Activated T-helper 2 cell treated with anti-CD3 and anti-CD28 coated beads, Interferon-gamma antibody, Interleukin-2, Interleukin-4, amounts not matched to agents 10 μg/mL and 5 μg/mL and 100 μg/mL, durations not matched to agents 14 hours and 24 hours and 36 hours (primary cell): Measurements from ENCODE around the gene PYCR2. TPM values are rescaled to one million over a fixed set of nuclear protein-coding genes. Genes with fewer than 3 reads are reported as not detected.
A peak's percentile ranks its signal among the peaks of the same experiment; 100 is the strongest.
"Not testable (repeated sequence)": the region's sequence is repeated elsewhere in the genome, so short reads cannot be mapped to it uniquely, and the experiment has no call there.

ENCODE experiments used
- DNase-seq: peaks from one replicate; pipeline ENCODE4 v3.0.0; 2021; ENCODE audit warnings: low spot score
- H3K27ac Mint-ChIP-seq: one replicate; pipeline ENCODE4 v1.8.0; 2021; ENCODE audit warnings: mixed read lengths
- H3K27me3 Mint-ChIP-seq: one replicate; pipeline ENCODE4 v1.8.0; 2021; ENCODE audit warnings: low read depth, mixed read lengths
- H3K36me3 Mint-ChIP-seq: one replicate; pipeline ENCODE4 v1.8.0; 2021; ENCODE audit warnings: low read depth, mixed read lengths
- H3K4me1 Mint-ChIP-seq: one replicate; pipeline ENCODE4 v1.8.0; 2021; ENCODE audit warnings: low read depth, mixed read lengths
- H3K4me3 Mint-ChIP-seq: one replicate; pipeline ENCODE4 v1.8.0; 2021; ENCODE audit warnings: low read depth, mild to moderate bottlenecking, moderate library complexity, mixed read lengths
- H3K9me3 Mint-ChIP-seq: one replicate; pipeline ENCODE4 v1.8.0; 2021; ENCODE audit warnings: mixed read lengths
- intact Hi-C: fragments of 100-400 bp; cut with micrococcal nuclease; formaldehyde crosslinking; loops from one replicate; pipeline ENCODE4 v1.15.1; 2023
- total RNA-seq: library from RNA; stranded (reverse); gene quantifications from 2 replicates; pipeline ENCODE4 v1.2.3, GENCODE V29; 2022

The PYCR2 gene
- total RNA-seq, 1 donor from 2014 or later, result 121 TPM

DNA sequence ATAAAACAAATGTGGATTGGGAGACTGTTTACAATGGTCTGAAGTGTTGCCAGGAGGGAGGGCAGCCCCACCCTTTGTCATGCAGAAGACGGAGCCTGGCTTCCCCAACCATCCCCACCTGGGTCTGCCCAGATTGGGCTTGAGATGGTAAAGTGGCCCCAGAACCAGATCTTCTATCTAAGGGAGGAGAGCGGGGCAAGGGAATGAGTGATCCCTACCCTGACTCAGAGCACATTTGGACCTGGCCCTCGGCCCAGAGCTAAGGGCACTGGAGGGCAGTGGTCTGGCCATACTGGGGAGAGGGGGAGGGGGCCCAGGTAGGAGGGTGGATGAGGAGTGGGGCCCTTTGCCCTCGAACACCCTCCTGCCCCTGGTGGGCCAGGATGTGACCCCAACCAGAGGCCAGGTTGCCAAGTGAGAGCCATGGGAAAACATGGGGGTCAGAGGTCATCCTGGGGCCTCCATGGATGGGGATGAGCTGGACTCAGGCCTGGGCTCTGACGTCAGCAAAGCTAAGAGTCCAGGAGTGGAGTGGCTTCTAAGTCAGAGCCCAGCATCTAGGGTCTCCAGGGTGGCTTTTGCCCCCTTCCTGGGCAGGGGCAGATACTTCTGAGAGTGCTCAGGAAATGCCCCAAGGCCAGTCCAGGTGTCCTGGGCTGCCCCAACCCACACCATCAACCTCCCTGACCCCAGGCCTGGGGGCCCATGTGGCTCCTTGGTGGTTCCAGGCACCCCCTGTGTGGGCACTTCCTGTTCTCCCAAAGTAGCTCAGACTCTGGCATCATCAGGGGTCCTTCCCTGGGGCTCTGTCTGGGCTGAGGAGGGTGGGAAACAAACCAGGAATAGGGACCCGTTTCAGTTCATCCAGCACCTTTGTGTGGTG is 33.5 kb downstream of the PYCR2 start:
- H3K9me3 Mint-ChIP-seq, result no peaks in the 10 kb centered on the region
- H3K27ac Mint-ChIP-seq, result no peak overlapping the region
- intact Hi-C loops, result no loop called here
- H3K27me3 Mint-ChIP-seq, result peaks cover 18% of the 10 kb centered on the region
- no peak for DNase-seq
- H3K4me1 Mint-ChIP-seq, result peaks cover 2% of the 10 kb centered on the region
- no peaks in the 10 kb centered on the region for H3K36me3 Mint-ChIP-seq
- no peak overlapping the region for H3K4me3 Mint-ChIP-seq

DNA sequence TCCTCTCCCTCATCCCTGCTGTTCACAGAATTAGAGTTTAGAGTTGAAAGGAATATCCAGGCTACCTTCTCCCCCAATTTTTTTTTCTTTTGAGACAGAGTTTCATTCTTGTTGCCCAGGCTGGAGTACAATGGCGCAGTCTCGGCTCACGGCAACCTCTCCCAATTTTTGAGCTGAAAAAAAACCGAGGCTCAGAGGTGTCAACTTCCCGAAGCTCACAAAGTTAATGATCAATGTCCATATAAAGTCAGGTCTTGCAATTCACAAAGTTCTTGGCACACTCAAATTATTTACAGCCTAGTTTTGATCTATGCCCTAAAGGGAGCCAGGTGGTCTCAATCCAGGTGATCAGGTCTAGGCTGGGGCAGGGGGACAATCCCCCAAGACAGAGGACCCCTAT is 34.3 kb downstream of the PYCR2 start:
- Mint-ChIP-seq H3K4me1 (peaks cover 2% of the 10 kb centered on the region), H3K27me3 (peaks cover 18% of the 10 kb centered on the region), H3K36me3 (no peaks in the 10 kb centered on the region), H3K27ac (no peak overlapping the region), H3K4me3 (no peak overlapping the region), H3K9me3 (no peaks in the 10 kb centered on the region)
- intact Hi-C loops, result no loop called here
- no peak for DNase-seq

DNA sequence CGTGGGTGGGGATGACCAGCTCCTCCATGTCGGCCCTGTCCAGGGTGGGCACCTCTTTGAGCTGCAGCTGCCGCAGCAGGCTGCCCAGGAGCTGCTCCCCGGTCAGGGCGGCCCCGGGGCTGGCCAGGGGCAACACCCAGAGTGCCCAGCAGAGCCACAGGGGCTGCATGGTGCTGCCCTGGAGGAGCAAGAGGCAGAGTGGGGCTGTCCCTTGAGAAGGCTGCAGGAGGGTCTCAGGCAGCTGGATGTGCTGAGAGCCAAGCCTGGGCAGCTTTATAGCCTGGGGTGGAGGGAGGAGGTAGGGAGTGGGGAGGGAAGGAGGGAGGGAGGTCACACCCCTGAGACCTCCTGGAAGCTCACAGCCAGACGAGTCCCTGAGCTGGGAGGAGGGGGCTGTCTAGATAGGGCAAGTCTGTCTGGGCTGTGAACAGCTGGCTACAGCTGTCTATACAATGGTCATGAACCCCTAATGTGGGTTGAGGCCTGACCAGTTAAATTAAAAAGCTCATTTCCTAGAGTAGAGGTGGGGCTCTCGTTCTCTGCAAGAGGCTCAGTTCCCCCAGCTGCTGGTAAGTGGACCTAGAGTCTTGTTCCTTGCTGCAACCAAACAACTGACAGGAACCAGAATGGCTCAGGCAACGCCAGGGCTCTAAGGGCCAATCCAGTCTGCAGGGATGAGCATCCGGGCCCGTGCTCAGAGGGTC is 35.0 kb downstream of the PYCR2 start, which contains the start of gene LEFTY1:
TSS of gene LEFTY1 (minus strand) at position 249 of the 704 bp plus-strand sequence. CDS start at position 169, 80 bp downstream.
- no peak for DNase-seq
- no peaks in the 10 kb centered on the region for H3K9me3 Mint-ChIP-seq
- intact Hi-C loops, result no loop called here
- peaks cover 2% of the 10 kb centered on the region for H3K4me1 Mint-ChIP-seq
- H3K4me3 Mint-ChIP-seq, result no peak within 1 kb of the TSS
- peaks cover 17% of the 10 kb centered on the region for H3K27me3 Mint-ChIP-seq
- no peak within 1 kb of the TSS for H3K27ac Mint-ChIP-seq
- no peaks in the 10 kb centered on the region for H3K36me3 Mint-ChIP-seq

DNA sequence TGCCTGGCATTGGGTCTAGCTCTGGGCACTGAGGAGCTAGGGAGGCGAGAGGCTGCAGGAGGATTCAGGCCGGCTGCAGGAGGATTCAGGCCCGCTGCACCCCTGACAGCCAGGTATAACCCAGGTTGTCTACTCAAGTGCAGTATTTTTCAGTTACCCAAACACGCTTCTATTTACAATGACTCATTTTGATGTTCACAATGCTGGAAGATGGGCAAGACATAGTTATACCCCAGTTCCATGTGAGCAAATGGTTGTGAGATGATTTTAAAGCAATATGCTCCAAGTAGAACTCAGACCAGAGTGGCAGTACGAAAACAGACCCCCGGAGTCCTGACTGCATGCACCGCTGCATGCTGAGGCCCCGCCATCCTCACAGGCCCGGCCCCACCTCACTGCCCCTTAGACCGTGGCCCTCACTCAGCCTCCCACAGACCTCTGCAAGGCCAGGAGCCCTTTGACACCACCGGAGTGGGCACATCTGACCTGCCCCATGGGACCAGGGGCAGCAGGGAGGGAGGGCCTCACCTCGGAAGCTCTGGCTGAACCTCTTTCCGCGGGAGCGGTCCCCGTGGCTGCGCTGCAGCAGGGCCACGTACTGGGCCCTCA is 35.7 kb downstream of the PYCR2 start:
- no peaks in the 10 kb centered on the region for H3K36me3 Mint-ChIP-seq
- peaks cover 6% of the 10 kb centered on the region for H3K4me1 Mint-ChIP-seq
- intact Hi-C loops, result no loop called here
- H3K27ac Mint-ChIP-seq, result no peak overlapping the region
- no peak overlapping the region for H3K4me3 Mint-ChIP-seq
- H3K9me3 Mint-ChIP-seq, result no peaks in the 10 kb centered on the region
- DNase-seq, result no peak
- peaks cover 17% of the 10 kb centered on the region for H3K27me3 Mint-ChIP-seq

DNA sequence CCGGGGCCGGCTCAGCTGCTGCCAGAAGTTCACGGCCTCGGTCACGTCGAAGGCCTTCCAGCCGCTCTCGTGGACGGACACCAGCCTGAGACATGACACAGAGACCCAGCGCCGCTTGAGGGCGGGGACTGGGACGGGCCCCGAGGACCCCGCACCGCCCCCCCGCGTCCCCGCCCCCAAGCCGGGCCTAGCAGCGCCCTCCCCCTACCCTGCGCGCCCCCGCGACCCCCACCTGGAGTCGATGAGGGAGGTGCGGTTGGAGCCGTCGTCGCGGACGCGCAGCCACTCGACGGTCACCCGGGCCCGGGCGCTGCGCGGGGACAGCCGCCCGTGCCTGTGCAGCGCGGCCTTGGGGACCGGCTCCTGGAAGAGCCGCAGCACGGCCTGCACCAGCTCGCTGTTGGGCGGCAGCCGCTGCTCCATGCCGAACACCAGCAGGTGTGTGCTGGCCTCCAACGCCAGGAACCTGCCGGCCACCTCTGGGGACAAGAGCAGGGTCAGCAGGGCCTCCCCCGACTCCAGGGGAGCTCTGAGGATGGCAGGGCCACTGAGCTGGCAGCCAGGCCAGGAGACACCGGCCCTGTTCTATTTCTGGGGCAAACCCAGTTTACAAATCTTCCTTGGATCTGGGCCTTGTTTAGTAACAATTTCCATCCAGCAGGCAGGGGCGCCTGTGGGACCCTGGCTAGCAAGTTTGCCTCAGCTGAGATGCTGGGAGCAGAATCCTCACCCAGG is 36.3 kb downstream of the PYCR2 start:
- H3K4me1 Mint-ChIP-seq, intact Hi-C loops, H3K4me3 Mint-ChIP-seq, DNase-seq, H3K9me3 Mint-ChIP-seq, H3K36me3 Mint-ChIP-seq, H3K27ac Mint-ChIP-seq: not testable (repeated sequence)
- peaks cover 20% of the 10 kb centered on the region for H3K27me3 Mint-ChIP-seq

DNA sequence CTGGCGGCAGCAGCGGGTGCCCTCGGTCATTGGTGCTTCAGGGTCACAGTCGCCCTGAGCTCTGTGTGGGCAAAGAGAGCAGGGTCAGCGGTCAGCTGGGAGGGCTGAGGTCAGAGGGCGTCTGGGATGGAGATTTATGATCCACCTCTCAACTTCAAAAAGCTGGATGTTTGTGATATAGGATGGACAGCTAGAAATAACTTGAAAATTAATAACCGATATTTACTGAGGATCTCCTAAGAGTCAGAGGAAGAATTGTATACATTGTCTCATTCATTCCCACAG is 37.1 kb downstream of the PYCR2 start:
- peaks cover 10% of the 10 kb centered on the region for H3K4me1 Mint-ChIP-seq
- H3K27ac Mint-ChIP-seq, result no peak overlapping the region
- peaks cover 20% of the 10 kb centered on the region for H3K27me3 Mint-ChIP-seq
- H3K36me3 Mint-ChIP-seq, result no peaks in the 10 kb centered on the region
- no peak overlapping the region for H3K4me3 Mint-ChIP-seq
- intact Hi-C loops, result no loop called here
- H3K9me3 Mint-ChIP-seq, result no peaks in the 10 kb centered on the region
- DNase-seq, result no peak

DNA sequence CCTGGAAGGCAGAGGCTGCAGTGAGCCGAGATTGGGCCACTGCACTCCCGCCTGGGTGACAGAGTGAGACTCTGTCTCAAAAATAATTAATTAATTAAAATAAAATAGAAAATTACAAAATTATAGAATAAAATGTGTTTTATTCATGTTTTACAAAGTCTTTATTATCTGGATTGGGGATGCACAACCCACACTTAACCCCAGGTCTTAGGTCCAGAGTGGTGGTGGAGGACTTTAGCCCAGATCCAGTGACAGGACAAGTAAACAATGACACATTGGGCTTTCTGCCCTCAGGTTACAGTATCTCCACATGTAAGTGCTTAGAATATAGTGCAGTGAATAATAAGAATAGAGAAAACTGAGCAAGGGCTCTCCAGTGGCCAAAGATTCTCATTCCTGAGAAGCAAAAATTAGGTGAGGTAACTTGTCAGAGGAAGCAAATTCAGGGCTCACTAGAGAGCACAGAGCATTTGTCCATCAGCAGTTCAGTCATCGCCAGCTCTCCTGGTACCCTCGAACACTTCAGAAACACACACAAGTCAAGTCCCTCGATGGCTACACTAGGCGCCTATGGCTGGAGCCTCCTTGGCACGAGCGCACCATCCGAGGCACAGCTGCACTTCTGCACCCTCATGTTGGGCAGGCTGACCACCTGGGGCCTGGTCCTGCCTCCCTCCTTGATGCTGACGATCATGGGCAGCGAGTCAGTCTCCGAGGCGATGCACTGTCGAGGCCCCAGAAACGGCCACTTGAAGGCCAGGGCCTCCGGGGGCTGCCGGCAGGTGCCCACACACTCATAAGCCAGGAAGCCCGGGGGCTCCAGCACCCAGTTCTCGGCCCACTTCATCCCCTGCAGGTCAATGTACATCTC is 37.7 kb downstream of the PYCR2 start:
- H3K27me3 Mint-ChIP-seq, result peaks cover 20% of the 10 kb centered on the region
- no peak overlapping the region for H3K27ac Mint-ChIP-seq
- H3K4me1 Mint-ChIP-seq, result peaks cover 11% of the 10 kb centered on the region
- no peak overlapping the region for H3K4me3 Mint-ChIP-seq
- no peak for DNase-seq
- H3K9me3 Mint-ChIP-seq, result no peaks in the 10 kb centered on the region
- H3K36me3 Mint-ChIP-seq, result no peaks in the 10 kb centered on the region
- intact Hi-C loops, result no loop called here

DNA sequence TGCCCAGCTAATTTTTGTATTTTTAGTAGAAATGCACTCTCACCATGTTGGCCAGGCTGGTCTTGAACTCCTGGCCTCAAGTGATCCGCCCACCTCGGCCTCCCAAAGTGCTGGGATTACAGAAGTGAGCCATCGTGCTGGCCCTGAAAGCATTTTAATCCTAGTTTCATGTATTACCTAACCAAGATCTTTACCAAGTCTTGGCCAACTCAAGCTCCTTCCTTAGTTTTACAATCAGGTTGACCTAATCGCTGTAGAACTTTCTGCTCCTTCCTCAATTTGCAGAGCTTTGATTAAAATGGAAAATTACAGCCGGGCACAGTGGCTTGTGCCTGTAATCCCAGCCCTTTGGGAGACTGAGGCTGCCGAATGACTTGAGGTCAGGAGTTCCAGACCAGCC is 38.7 kb downstream of the PYCR2 start:
- H3K9me3 Mint-ChIP-seq, result no peaks in the 10 kb centered on the region
- intact Hi-C loops, result no loop called here
- H3K36me3 Mint-ChIP-seq, result no peaks in the 10 kb centered on the region
- H3K4me1 Mint-ChIP-seq, result peaks cover 19% of the 10 kb centered on the region
- H3K4me3 Mint-ChIP-seq, result no peak overlapping the region
- H3K27ac Mint-ChIP-seq, result no peak overlapping the region
- peaks cover 18% of the 10 kb centered on the region for H3K27me3 Mint-ChIP-seq
- no peak for DNase-seq

DNA sequence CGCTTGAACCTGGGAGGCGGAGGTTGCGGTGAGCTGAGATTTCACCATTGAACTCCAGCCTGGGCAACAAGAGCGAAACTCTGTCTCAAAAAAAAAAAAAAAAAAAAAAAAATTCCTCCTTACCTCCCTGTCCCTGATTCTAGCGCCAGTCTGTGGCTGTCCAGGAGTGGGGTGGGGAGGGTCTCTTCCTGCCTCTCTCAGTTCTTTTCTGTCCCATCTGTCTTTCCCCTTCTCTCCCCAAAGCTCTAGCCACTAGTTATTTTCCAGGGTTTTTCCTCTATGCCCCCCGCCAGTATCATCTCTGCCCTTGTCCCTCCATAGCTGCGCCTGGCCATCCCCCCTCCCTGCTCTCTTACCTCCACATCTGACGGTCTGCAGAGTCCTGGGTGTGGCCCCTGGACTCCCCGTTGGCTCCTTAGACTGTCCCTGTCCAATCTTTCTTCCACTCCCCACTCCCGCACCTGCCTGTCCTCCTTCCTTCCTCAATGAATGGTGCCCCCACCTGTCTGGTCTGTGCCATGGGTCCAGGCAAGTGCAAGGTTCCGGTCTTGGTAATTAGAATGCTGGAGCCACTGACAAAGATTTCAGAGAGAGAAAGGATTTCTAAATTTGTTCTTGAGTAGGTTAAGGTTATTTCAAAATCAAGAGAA is 40.3 kb downstream of the PYCR2 start:
- no peaks in the 10 kb centered on the region for H3K36me3 Mint-ChIP-seq
- H3K27ac Mint-ChIP-seq, result no peak overlapping the region
- DNase-seq, result no peak
- H3K4me1 Mint-ChIP-seq, result peaks cover 34% of the 10 kb centered on the region
- H3K9me3 Mint-ChIP-seq, result no peaks in the 10 kb centered on the region
- peaks cover 18% of the 10 kb centered on the region for H3K27me3 Mint-ChIP-seq
- H3K4me3 Mint-ChIP-seq, result peak overlapping the region; percentile 84
- intact Hi-C loops, result loop anchor here (2.0 to 5.0 kb wide), 2 partner anchors 41 to 114 kb away; partner anchors contain the start of genes PYCR2 and SDE2

DNA sequence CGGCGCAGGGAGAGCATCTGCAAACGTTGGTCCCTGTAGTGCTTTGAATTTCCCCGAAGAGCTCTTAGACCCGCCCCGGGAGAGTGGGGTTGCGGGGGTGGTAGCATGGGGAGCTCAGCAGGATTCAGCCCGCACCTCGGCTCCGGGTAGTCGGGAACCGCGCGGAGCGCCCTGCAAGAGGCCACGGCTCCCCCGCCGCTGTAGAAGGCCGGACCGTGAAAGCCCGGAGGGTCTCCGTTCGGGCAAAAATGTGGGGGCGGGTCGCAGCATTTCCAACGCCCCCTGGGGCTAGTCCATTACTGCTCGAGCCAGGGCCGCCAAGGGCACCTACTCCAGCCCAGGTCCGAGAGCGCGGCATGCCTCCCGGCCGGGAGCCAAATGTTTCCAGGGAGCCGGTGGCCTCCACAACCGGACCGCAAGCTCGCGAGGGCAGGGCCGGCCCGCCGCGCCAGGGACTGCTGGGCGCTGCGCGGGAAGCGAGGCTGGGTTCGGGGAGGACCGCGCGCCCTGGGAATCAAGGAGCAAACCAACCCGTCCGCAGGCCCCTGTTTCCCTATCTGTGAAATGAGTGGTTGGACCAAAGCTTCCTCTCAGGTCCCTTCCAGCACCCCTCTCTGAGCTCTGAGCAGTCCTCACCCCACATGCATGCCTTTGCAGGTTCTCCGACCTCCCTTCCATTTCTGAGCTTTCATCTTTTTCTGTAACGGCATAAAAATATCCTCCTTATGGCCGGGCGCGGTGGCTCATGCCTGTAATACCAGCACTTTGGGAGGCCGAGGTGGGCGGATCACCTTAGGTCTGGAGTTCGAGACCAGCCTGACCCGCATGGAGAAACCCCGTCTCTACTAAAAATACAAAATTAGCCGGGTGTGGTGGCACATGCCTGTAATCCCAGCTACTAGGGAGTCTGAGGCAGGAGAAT is 41.1 kb downstream of the PYCR2 start:
- peak overlapping the region; percentile 84 for H3K4me3 Mint-ChIP-seq

More for the DNA sequence above, 41.1 kb downstream of the PYCR2 start:
- H3K4me1 Mint-ChIP-seq, result peaks cover 38% of the 10 kb centered on the region
- intact Hi-C loops, result loop anchor here (1.0 to 5.0 kb wide), 4 partner anchors 17 to 114 kb away; partner anchors contain the start of genes PYCR2 and SDE2
- peak overlapping the region; percentile 67 for H3K27ac Mint-ChIP-seq
- H3K36me3 Mint-ChIP-seq, result no peaks in the 10 kb centered on the region
- H3K27me3 Mint-ChIP-seq, result peaks cover 14% of the 10 kb centered on the region
- no peak for DNase-seq
- no peaks in the 10 kb centered on the region for H3K9me3 Mint-ChIP-seq
